ENCODE results near the gene PHLDA1. TPM values are rescaled to one million over a fixed set of nuclear protein-coding genes. Genes with fewer than 3 reads are reported as not detected.

PHLDA1 gene
- total and polyA plus RNA-seq, 7 experiments from 2014 or later, result 0.20 to 25.1 (median 1.5) TPM

DNA sequence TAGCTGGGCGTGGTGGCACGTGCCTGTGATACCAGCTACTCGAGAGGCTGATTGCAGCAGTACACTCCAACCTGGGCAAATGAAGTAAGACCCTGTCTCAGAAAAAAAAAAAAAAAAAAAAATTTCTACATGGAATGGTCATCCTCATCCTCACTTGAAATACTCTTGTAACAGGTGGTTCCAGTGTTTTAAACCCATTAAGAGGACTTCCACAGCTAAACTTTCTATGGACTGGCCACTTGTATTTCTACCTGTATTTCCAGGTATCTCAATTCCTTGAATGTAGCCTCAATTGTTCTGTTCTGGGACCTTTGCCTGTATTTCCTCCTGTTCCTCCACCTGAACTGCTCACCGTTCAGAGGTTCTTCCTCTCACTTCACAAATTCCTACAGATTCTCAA is 11.8 kb upstream of the PHLDA1 start:
- no peak for ATAC-seq
- POLR2A ChIA-PET, result no interaction called here
- no peak for DNase-seq
- Mint-ChIP-seq H3K36me3 (peaks cover 0 to 11% (median 5%) of the 10 kb centered on the region in 5 donors), H3K27ac (peak overlapping the region in 1 of 9 donors; percentile 70), H3K27me3 (no peaks in the 10 kb centered on the region), H3K4me1 (peaks cover 0 to 5% (median 0%) of the 10 kb centered on the region in 7 donors), H3K9me3 (no peaks in the 10 kb centered on the region), H3K4me3 (no peak overlapping the region)
- no peak overlapping the region for H3K4me3 ChIP-seq (ENCODE audit: low read length)
- CTCF ChIA-PET, result no interaction called here
- H3K4me1 ChIP-seq (ENCODE audit: control insufficient read depth in 2 of 2, insufficient read depth in 2 of 2, low read length in 2 of 2), result no peaks in the 10 kb centered on the region
- no peaks in the 10 kb centered on the region for H3K9me3 ChIP-seq (ENCODE audit: control insufficient read depth in 2 of 3, low read length in 3 of 3)
- H3K27ac ChIP-seq (ENCODE audit: low read depth, low read length), result no peak overlapping the region
- peaks cover 0 to 3% (median 0%) of the 10 kb centered on the region in 3 experiments for H3K36me3 ChIP-seq (ENCODE audit: control insufficient read depth in 2 of 3, insufficient read depth in 3 of 3, low read length in 3 of 3)
- intact Hi-C loops (cut with micrococcal nuclease), result no loop called here
- no peaks in the 10 kb centered on the region for H3K27me3 ChIP-seq (ENCODE audit: control insufficient read depth in 2 of 2, insufficient read depth in 2 of 2, low read length in 2 of 2)

DNA sequence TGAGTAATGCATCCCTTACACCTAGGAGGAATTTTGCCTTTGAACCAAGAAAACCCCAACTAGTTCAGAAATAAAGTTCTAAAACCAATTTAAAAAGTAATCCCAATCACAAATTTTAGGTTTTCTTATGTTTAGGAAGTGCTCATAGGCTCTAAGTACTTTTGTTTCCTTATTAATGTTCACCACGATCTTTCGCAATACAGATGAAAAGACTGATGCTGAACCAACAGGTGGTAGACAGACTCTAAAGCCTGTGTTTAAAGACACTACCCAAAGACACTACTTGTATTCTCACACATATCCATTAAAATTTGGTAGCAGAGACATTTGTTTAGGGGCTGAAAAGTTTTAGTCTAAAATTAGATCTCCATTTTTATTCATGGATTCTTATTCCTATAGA is 10.6 kb upstream of the PHLDA1 start:
- Mint-ChIP-seq H3K9me3 (no peaks in the 10 kb centered on the region), H3K4me1 (peaks cover 2 to 8% (median 6%) of the 10 kb centered on the region in 7 donors), H3K36me3 (peaks cover 0 to 11% (median 5%) of the 10 kb centered on the region in 5 donors), H3K4me3 (no peak overlapping the region), H3K27me3 (no peaks in the 10 kb centered on the region), H3K27ac (no peak overlapping the region)
- ATAC-seq (no peak), DNase-seq (no peak)
- H3K36me3 ChIP-seq (ENCODE audit: control insufficient read depth in 2 of 3, insufficient read depth in 3 of 3, low read length in 3 of 3), result no peaks in the 10 kb centered on the region
- CTCF ChIA-PET, result interaction anchor here (0.6 kb wide), 1 partner anchor 511 kb away, joined by 3 read pairs; no protein-coding TSS in a partner anchor
- intact Hi-C loops (cut with micrococcal nuclease), result no loop called here
- no peaks in the 10 kb centered on the region for H3K4me1 ChIP-seq (ENCODE audit: control insufficient read depth in 2 of 2, insufficient read depth in 2 of 2, low read length in 2 of 2)
- H3K27me3 ChIP-seq (ENCODE audit: control insufficient read depth in 2 of 2, insufficient read depth in 2 of 2, low read length in 2 of 2), result no peaks in the 10 kb centered on the region
- no peaks in the 10 kb centered on the region for H3K9me3 ChIP-seq (ENCODE audit: control insufficient read depth in 2 of 3, low read length in 3 of 3)
- POLR2A ChIA-PET, result no interaction called here
- no peak overlapping the region for H3K27ac ChIP-seq (ENCODE audit: low read depth, low read length)
- H3K4me3 ChIP-seq (ENCODE audit: low read length), result no peak overlapping the region

DNA sequence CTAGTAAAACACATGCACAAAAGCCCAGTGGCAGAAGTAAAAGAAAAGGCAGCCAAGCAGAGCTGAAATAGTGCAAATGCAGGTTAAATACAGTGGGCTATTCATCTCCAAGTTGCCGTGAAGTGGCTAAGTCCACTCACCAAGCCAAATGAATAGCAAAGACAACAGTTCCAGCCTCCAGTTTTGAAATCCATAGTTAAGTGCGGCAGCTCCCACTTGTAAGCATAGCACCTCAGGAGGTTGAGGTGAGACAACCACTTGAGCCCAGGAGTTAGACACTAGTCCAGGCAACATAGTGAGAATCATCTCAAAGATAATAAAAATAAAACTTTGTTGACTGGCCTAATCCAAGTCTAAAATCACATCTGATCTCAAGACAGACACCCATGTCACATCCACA is 9.8 kb upstream of the PHLDA1 start:
- H3K27me3 Mint-ChIP-seq, result no peaks in the 10 kb centered on the region
- no peaks in the 10 kb centered on the region for H3K9me3 ChIP-seq (ENCODE audit: control insufficient read depth in 2 of 3, low read length in 3 of 3)
- CTCF ChIA-PET, result interaction anchor here (0.6 kb wide), 1 partner anchor 510 kb away, joined by 3 read pairs; no protein-coding TSS in a partner anchor
- intact Hi-C loops (cut with micrococcal nuclease), result no loop called here
- H3K36me3 Mint-ChIP-seq, result peaks cover 0 to 5% (median 0%) of the 10 kb centered on the region in 5 donors
- H3K4me3 ChIP-seq (ENCODE audit: low read length), result no peak overlapping the region
- H3K4me1 ChIP-seq (ENCODE audit: control insufficient read depth in 2 of 2, insufficient read depth in 2 of 2, low read length in 2 of 2), result no peaks in the 10 kb centered on the region
- no peak overlapping the region for H3K27ac Mint-ChIP-seq
- no peak for DNase-seq
- no peaks in the 10 kb centered on the region for H3K36me3 ChIP-seq (ENCODE audit: control insufficient read depth in 2 of 3, insufficient read depth in 3 of 3, low read length in 3 of 3)
- no peaks in the 10 kb centered on the region for H3K27me3 ChIP-seq (ENCODE audit: control insufficient read depth in 2 of 2, insufficient read depth in 2 of 2, low read length in 2 of 2)
- no peaks in the 10 kb centered on the region for H3K9me3 Mint-ChIP-seq
- ATAC-seq, result no peak
- H3K4me1 Mint-ChIP-seq, result peaks cover 2 to 9% (median 7%) of the 10 kb centered on the region in 7 donors
- no peak overlapping the region for H3K4me3 Mint-ChIP-seq
- POLR2A ChIA-PET, result no interaction called here
- H3K27ac ChIP-seq (ENCODE audit: low read depth, low read length), result no peak overlapping the region

DNA sequence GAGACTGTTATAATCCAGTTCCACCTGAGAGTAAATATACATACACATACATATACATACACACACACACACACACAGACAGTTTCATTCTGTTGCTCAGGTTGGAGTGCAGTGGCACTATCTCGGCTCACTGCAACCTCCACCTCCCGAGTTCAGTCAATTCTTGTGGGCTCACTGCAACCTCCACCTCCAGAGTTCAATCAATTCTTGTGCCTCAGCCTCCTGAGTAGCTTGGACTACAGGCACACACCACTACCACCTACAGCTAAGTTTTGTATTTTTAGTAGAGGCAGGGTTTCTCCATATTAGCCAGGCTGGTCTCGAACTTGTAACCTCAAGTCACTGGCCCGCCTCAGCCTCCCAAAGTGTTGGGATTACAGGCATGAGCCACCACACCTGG is 8.9 kb upstream of the PHLDA1 start:
- H3K36me3 Mint-ChIP-seq, result peaks cover 0 to 8% (median 0%) of the 10 kb centered on the region in 5 donors
- Histone ChIP-seq H3K4me1 (ENCODE audit: control insufficient read depth in 2 of 2, insufficient read depth in 2 of 2, low read length in 2 of 2) (no peaks in the 10 kb centered on the region), H3K9me3 (ENCODE audit: control insufficient read depth in 2 of 3, low read length in 3 of 3) (no peaks in the 10 kb centered on the region), H3K27ac (ENCODE audit: low read depth, low read length) (no peak overlapping the region), H3K4me3 (ENCODE audit: low read length) (no peak overlapping the region), H3K36me3 (ENCODE audit: control insufficient read depth in 2 of 3, insufficient read depth in 3 of 3, low read length in 3 of 3) (no peaks in the 10 kb centered on the region), H3K27me3 (ENCODE audit: control insufficient read depth in 2 of 2, insufficient read depth in 2 of 2, low read length in 2 of 2) (no peaks in the 10 kb centered on the region)
- H3K9me3 Mint-ChIP-seq, result no peaks in the 10 kb centered on the region
- H3K27me3 Mint-ChIP-seq, result no peaks in the 10 kb centered on the region
- H3K27ac Mint-ChIP-seq, result peak overlapping the region in 2 of 9 donors; percentile 48 to 58
- peaks cover 2 to 13% (median 7%) of the 10 kb centered on the region in 7 donors for H3K4me1 Mint-ChIP-seq
- intact Hi-C loops (cut with micrococcal nuclease), result no loop called here
- ATAC-seq (no peak), DNase-seq (no peak)
- POLR2A ChIA-PET, result interaction anchor here (0.5 to 1.6 kb wide), 2 partner anchors 9 to 47 kb away, joined by 3 to 4 read pairs; partner anchors contain the start of gene PHLDA1
- CTCF ChIA-PET, result interaction anchor here (1.0 to 2.0 kb wide), 3 partner anchors 227 to 649 kb away, joined by 3 to 8 read pairs (median 3); partner anchors contain the start of gene GLIPR1L2
- H3K4me3 Mint-ChIP-seq, result no peak overlapping the region

DNA sequence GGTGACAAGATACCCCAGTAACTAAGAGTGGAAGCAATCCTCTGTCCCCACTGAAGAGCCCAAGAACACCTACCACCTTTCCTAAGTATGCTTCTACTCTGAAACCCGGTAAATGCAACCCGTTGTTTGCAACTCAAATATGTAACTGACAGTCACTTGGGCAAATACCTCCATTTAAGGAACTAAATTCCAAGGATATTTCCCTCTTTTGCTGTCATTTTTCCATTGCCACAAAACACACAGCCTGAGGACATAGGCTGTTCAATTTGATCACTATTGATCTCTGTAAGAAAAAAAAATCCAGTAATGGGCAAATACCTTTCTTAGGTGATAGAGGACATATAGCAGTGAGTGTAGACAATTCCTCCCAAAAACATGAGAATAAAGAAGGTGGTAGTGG is 6.6 kb upstream of the PHLDA1 start:
- Histone ChIP-seq H3K4me3 (ENCODE audit: low read length) (no peak overlapping the region), H3K4me1 (ENCODE audit: control insufficient read depth in 2 of 2, insufficient read depth in 2 of 2, low read length in 2 of 2) (no peaks in the 10 kb centered on the region), H3K9me3 (ENCODE audit: control insufficient read depth in 2 of 3, low read length in 3 of 3) (no peaks in the 10 kb centered on the region), H3K27me3 (ENCODE audit: control insufficient read depth in 2 of 2, insufficient read depth in 2 of 2, low read length in 2 of 2) (no peaks in the 10 kb centered on the region), H3K27ac (ENCODE audit: low read depth, low read length) (no peak overlapping the region), H3K36me3 (ENCODE audit: control insufficient read depth in 2 of 3, insufficient read depth in 3 of 3, low read length in 3 of 3) (no peaks in the 10 kb centered on the region)
- peak overlapping the region in 2 of 9 donors; percentile 8 to 44 for H3K27ac Mint-ChIP-seq
- H3K4me3 Mint-ChIP-seq, result no peak overlapping the region
- H3K4me1 Mint-ChIP-seq, result peaks cover 2 to 25% (median 7%) of the 10 kb centered on the region in 7 donors
- intact Hi-C loops (cut with micrococcal nuclease), result loop anchor here in 1 of 2 donors (5.0 to 10.0 kb wide), 2 partner anchors 419 to 1353 kb away; no protein-coding TSS in a partner anchor
- no peak for ATAC-seq
- CTCF ChIA-PET, result interaction anchor here (1.3 to 1.6 kb wide), 3 partner anchors 11 to 703 kb away, joined by 3 to 9 read pairs (median 4); no protein-coding TSS in a partner anchor
- no peak for DNase-seq
- POLR2A ChIA-PET, result no interaction called here
- peaks cover 0 to 4% (median 0%) of the 10 kb centered on the region in 5 donors for H3K36me3 Mint-ChIP-seq
- H3K27me3 Mint-ChIP-seq, result no peaks in the 10 kb centered on the region
- H3K9me3 Mint-ChIP-seq, result no peaks in the 10 kb centered on the region

DNA sequence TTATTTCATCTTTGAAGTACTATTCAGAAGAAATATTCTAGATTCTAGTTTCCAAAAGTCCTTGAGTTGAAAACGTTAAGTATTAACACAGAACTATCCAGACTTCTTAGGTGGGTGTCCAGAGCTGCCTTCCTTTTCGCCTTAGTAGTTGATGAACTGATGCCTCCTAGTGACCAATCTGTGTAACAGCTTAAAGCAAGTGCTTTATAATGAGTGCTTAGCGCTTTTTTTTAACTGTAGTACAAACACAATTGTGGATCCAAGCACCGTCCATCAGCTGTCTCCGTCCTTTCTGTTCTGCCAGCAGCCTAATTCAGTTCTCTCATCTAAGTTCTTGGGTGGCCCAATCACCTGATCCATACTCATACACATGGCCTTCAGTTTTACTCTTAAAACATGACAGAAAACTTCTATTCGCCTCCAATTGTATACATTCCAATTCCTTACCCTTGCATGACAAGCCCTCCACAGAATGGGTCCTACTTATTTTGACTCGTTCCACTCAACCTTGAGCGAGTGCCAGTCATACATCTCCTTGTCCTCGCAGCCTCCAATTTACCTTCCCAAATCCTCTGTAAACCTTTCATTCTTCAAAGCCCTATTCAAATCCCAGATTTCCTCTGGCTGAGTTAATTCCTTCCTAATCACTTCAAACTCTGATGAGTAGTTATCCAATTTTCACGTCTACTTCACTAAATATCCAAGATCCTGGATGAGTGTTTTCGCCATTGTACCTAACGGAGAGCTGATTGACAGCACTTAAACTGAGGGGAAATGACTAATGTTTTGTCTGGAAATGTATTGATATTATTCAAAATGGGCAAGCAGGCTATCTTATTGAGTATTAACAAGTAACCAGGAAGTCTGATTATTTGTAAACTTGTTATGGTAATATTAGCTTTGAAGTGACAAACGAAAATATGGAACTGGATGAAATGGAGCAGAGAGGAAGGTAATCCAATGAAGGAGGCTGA is 5.8 kb upstream of the PHLDA1 start:
- Histone ChIP-seq H3K27ac (ENCODE audit: low read depth, low read length) (no peak overlapping the region), H3K36me3 (ENCODE audit: control insufficient read depth in 2 of 3, insufficient read depth in 3 of 3, low read length in 3 of 3) (no peaks in the 10 kb centered on the region), H3K27me3 (ENCODE audit: control insufficient read depth in 2 of 2, insufficient read depth in 2 of 2, low read length in 2 of 2) (no peaks in the 10 kb centered on the region), H3K4me3 (ENCODE audit: low read length) (no peak overlapping the region), H3K4me1 (ENCODE audit: control insufficient read depth in 2 of 2, insufficient read depth in 2 of 2, low read length in 2 of 2) (peaks cover 0 to 4% of the 10 kb centered on the region in 2 donors), H3K9me3 (ENCODE audit: control insufficient read depth in 2 of 3, low read length in 3 of 3) (no peaks in the 10 kb centered on the region)
- H3K4me1 Mint-ChIP-seq, result peaks cover 5 to 29% (median 12%) of the 10 kb centered on the region in 7 donors
- H3K36me3 Mint-ChIP-seq, result peaks cover 0 to 4% (median 0%) of the 10 kb centered on the region in 5 donors
- H3K4me3 Mint-ChIP-seq, result no peak overlapping the region
- no peaks in the 10 kb centered on the region for H3K27me3 Mint-ChIP-seq
- H3K27ac Mint-ChIP-seq, result peak overlapping the region in 1 of 9 donors; percentile 1
- DNase-seq (peak in 7 of 9 donors; percentile 46 to 63 (median 55)), ATAC-seq (peak; percentile 87)
- intact Hi-C loops (cut with micrococcal nuclease), result loop anchor here (1.0 to 10.0 kb wide), 11 partner anchors 220 to 1353 kb away; partner anchors contain the start of genes GLIPR1L1 (in 2 of the 2) and GLIPR1L2 (in 1 of the 2)
- POLR2A ChIA-PET, result interaction anchor here (0.7 to 1.0 kb wide), 2 partner anchors 277 to 509 kb away, joined by 3 read pairs; no protein-coding TSS in a partner anchor
- H3K9me3 Mint-ChIP-seq, result no peaks in the 10 kb centered on the region
- CTCF ChIA-PET, result interaction anchor here (0.7 to 1.6 kb wide), 11 partner anchors 10 to 702 kb away, joined by 3 to 9 read pairs (median 3); no protein-coding TSS in a partner anchor
